OCI-LY3 (cell line): ENCODE results near the gene GID8.
"Not testable (repeated sequence)": the region's sequence is repeated elsewhere in the genome, so short reads cannot be mapped to it uniquely, and the experiment has no call there.

Experiments used
- H2AFZ ChIP-seq: fragments of 200-600, 300-600 bp; shearing (Covaris generic); 2 replicates; pipeline ENCODE4 v1.6.0; 2014; ENCODE audit warnings: antibody characterized with exemption, low read depth, low read length
- H3K27ac ChIP-seq: fragments of 200-600, 300-600 bp; sonication (generic); 2 replicates; pipeline ENCODE4 v1.5.1; 2014; ENCODE audit warnings: mild to moderate bottlenecking, low read length, moderate library complexity, mixed read lengths
- H3K27me3 ChIP-seq: fragments of 200-600, 300-600 bp; sonication (generic); 2 replicates; pipeline ENCODE4 v1.6.1; 2014; ENCODE audit warnings: low read depth, low read length, mixed read lengths
- H3K36me3 ChIP-seq: fragments of 200-600, 300-600 bp; sonication (generic); replicated peaks from 2 replicates; pipeline ENCODE3; 2014; ENCODE audit warnings: low read depth, low read length, mixed read lengths
- H3K4me1 ChIP-seq: fragments of 300-600, 200-600 bp; sonication (generic); 2 replicates; pipeline ENCODE4 v1.6.1; 2014; ENCODE audit warnings: low read length, mixed read lengths
- H3K4me2 ChIP-seq: fragments of 200-600, 300-600 bp; sonication (generic); 2 replicates; pipeline ENCODE4 v1.6.1; 2014; ENCODE audit warnings: low read length, mixed read lengths
- H3K4me3 ChIP-seq: fragments of 300-600, 200-600 bp; sonication (generic); 2 replicates; pipeline ENCODE4 v1.5.1; 2014; ENCODE audit warnings: antibody characterized with exemption, mild to moderate bottlenecking, low read length, moderate library complexity
- H3K79me2 ChIP-seq: fragments of 300-600, 200-600 bp; shearing (Covaris generic); 2 replicates; pipeline ENCODE4 v1.6.1; 2014; ENCODE audit warnings: mild to moderate bottlenecking, low read length, mixed read lengths
- H3K9ac ChIP-seq: fragments of 300-600, 200-600 bp; shearing (Covaris generic); 2 replicates; pipeline ENCODE4 v1.6.0; 2014; ENCODE audit warnings: mild to moderate bottlenecking, low read length, moderate library complexity
- H3K9me3 ChIP-seq: fragments of 200-600, 300-600 bp; shearing (Covaris generic); 2 replicates; pipeline ENCODE4 v1.6.1; 2014; ENCODE audit warnings: low read length, mixed read lengths; ENCODE audit not compliant: insufficient read depth
- H4K20me1 ChIP-seq: fragments of 200-600, 300-600 bp; sonication (generic); 2 replicates; pipeline ENCODE4 v1.6.1; 2016; ENCODE audit warnings: low read length, mixed read lengths; ENCODE audit not compliant: insufficient read depth
- EZH2phosphoT487 ChIP-seq: fragments of 200-600 bp; shearing (Covaris generic); IDR thresholded peaks from 2 replicates; pipeline ENCODE4 v1.6.1; 2018; ENCODE audit warnings: antibody characterized with exemption, mixed run types, low read depth
- TF ChIP-seq, protein P1 (sequence below): fragments of 200-600, 300-600 bp; sonication (generic); IDR thresholded peaks from 2 replicates; pipeline ENCODE4 v1.5.1; 2014; ENCODE audit warnings: antibody characterized with exemption, low read length, low read depth

Gene GID8

DNA sequence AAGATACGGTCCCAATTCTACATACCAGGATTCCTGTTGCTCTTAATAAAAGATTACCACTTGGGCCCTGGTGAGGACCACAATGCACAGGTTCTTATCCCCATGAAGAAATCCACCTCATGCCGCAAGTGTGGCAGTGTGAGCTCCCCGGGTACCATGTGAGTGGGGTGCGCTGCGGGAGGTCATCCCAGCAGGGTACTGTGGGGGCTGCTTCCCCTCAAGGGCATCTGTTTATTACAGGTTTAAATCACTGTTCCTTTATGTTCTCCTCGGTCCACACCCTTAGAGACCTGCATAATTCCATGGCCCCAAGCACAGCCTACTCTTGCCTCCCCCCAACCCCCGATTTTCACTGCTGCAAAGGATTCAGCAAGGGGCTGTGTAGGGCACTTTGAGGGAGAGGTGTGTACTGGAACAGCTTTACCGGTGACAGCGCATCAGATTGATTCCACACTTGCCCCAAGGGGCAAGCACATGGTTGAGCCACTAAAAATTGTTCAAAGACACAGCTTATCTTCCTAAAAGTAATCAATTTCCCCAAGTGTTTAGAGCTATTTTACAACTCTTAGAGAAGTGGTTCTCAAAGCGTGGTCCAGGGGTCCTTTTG, 17.8 kb upstream of the GID8 start:
- H3K4me3 ChIP-seq = peak overlapping the region; percentile 38
- H3K27ac ChIP-seq = peak overlapping the region; percentile 59
- H3K4me1 ChIP-seq = peaks cover 78% of the 10 kb centered on the region

DNA sequence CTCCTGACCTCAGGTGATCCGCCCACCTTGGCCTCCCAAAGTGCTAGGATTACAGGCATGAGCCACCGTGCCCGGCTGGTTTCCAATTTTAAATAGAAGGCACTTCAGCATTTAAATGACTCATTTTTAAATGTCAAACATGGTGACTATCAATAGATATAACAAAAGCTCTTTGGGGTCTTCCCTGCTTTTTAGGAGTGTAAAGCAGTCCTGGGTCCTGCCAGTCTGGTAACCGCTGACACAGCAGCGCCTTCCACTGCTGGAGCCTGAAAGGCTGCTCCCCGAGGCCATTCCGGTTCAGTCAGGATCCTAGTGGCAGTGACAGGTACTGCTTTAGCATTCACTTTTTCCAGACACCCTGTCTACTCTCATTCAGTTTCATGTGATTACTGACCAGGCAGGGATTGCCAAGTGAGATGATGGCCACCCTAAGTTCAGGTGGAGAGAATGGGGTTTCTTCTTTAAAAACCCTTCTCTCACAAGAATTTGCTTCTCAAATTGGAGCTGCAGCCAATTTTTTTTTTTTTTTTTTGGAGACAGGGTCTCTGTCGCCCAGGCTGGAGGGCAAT, 16.7 kb upstream of the GID8 start:
- no peaks in the 10 kb centered on the region for H3K27me3 ChIP-seq
- H3K4me3 ChIP-seq = no peak overlapping the region
- peak overlapping the region; percentile 12; the same call in 1 of the 2 replicates for H3K4me2 ChIP-seq
- H2AFZ ChIP-seq = no peak overlapping the region
- no peak overlapping the region for H3K27ac ChIP-seq
- no peak overlapping the region for H3K9ac ChIP-seq
- peaks cover 89% of the 10 kb centered on the region for H4K20me1 ChIP-seq
- H3K36me3 ChIP-seq = no peaks in the 10 kb centered on the region
- H3K9me3 ChIP-seq = no peaks in the 10 kb centered on the region
- H3K4me1 ChIP-seq = peaks cover 78% of the 10 kb centered on the region
- no peak for TF ChIP-seq EZH2phosphoT487
- TF ChIP-seq, protein P1, sequence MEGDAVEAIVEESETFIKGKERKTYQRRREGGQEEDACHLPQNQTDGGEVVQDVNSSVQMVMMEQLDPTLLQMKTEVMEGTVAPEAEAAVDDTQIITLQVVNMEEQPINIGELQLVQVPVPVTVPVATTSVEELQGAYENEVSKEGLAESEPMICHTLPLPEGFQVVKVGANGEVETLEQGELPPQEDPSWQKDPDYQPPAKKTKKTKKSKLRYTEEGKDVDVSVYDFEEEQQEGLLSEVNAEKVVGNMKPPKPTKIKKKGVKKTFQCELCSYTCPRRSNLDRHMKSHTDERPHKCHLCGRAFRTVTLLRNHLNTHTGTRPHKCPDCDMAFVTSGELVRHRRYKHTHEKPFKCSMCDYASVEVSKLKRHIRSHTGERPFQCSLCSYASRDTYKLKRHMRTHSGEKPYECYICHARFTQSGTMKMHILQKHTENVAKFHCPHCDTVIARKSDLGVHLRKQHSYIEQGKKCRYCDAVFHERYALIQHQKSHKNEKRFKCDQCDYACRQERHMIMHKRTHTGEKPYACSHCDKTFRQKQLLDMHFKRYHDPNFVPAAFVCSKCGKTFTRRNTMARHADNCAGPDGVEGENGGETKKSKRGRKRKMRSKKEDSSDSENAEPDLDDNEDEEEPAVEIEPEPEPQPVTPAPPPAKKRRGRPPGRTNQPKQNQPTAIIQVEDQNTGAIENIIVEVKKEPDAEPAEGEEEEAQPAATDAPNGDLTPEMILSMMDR = peak; percentile 26; the same call in 1 of the 2 replicates
- H3K79me2 ChIP-seq = peaks cover 100% of the 10 kb centered on the region

More for the DNA sequence above, 17.8 kb upstream of the GID8 start:
- no peak for TF ChIP-seq EZH2phosphoT487
- TF ChIP-seq, protein P1 = no peak
- Histone ChIP-seq H3K9ac (peak overlapping the region; percentile 19; the same call in 1 of the 2 replicates), H3K4me2 (peak overlapping the region; percentile 69), H4K20me1 (peaks cover 96% of the 10 kb centered on the region), H3K9me3 (no peaks in the 10 kb centered on the region), H3K27me3 (no peaks in the 10 kb centered on the region), H3K79me2 (peaks cover 100% of the 10 kb centered on the region), H3K36me3 (no peaks in the 10 kb centered on the region), H2AFZ (no peak overlapping the region)

DNA sequence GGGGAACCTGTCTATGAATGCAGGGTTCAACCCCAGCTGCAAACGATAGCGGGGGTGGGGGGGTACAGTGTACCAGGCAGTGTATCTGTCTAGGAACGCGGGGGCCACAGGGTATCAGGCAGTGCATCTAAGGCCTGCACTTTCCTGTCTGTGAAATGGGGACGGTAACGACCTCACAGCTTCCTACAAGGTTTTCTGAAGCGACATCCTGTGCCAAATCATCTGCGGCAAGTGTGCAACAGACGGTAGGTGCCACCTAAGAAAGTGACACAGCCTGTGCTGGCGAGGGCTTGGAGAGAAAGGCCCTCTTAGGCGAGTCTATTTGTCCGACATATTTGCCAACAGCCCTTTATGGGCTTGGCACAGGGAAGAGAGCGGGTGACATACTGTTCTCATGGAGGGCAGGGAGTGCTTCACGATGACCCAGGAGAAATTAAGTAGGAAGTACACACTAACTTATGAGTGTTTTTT, 15.5 kb upstream of the GID8 start:
- H4K20me1 ChIP-seq = peaks cover 86% of the 10 kb centered on the region

DNA sequence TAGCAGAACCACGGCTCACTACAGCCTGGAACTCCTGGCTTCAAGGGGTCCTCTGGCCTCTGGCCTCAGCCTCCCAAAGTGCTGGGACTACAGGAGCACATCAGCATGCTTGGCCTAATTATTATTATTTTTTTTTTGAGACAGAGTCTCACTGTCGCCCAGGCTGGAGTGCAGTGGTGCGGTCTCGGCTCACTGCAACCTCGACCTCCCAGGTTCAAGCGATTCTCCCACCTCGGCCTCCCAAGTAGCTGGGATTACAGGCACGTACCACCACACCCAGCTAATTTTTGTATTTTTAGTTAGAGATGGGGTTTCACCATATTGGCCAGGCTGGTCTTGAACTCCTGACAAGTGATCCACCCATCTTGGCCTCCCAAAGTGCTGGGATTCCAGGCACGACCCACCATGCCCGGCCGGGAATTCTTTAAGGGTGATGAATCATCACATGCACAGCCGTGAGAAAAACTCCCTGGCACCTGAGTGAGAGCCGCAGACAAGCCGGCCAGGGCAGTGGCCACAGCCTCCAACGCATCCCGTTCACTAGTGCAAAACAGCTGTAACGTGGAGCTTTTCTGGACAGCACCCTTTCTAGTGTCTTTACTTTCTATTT, 14.8 kb upstream of the GID8 start:
- H3K9me3 ChIP-seq, H3K36me3 ChIP-seq, H3K9ac ChIP-seq, H2AFZ ChIP-seq, H3K27me3 ChIP-seq: not testable (repeated sequence)
- Histone ChIP-seq H3K27ac (peak overlapping the region; percentile 23; the same call in 1 of the 2 replicates), H3K4me3 (peak overlapping the region; percentile 88; the same call in 1 of the 2 replicates), H4K20me1 (peaks cover 85% of the 10 kb centered on the region), H3K4me2 (peak overlapping the region; percentile 97), H3K4me1 (peaks cover 67% of the 10 kb centered on the region), H3K79me2 (peaks cover 99% of the 10 kb centered on the region)

More for the DNA sequence above, 15.5 kb upstream of the GID8 start:
- H3K36me3 ChIP-seq = no peaks in the 10 kb centered on the region
- peak overlapping the region; percentile 23 for H3K27ac ChIP-seq
- no peak overlapping the region for H2AFZ ChIP-seq
- H3K9ac ChIP-seq = no peak overlapping the region
- H3K27me3 ChIP-seq = no peaks in the 10 kb centered on the region
- TF ChIP-seq, protein P1 = no peak
- TF ChIP-seq EZH2phosphoT487 = no peak
- H3K9me3 ChIP-seq = no peaks in the 10 kb centered on the region
- peaks cover 99% of the 10 kb centered on the region for H3K79me2 ChIP-seq
- H3K4me2 ChIP-seq = peak overlapping the region; percentile 45
- peak overlapping the region; percentile 16; the same call in 1 of the 2 replicates for H3K4me3 ChIP-seq
- H3K4me1 ChIP-seq = peaks cover 74% of the 10 kb centered on the region
